SKM-1 (cell line): ENCODE measurements around the gene CRTC3.
A peak's percentile ranks its signal among the peaks of the same experiment; 100 is the strongest.

ENCODE experiments used
- DNase-seq: peaks from one replicate; lab custom pipeline; 2025; ENCODE audit not compliant: unreplicated experiment; lab: John Stamatoyannopoulos, UW

The CRTC3 gene

DNA sequence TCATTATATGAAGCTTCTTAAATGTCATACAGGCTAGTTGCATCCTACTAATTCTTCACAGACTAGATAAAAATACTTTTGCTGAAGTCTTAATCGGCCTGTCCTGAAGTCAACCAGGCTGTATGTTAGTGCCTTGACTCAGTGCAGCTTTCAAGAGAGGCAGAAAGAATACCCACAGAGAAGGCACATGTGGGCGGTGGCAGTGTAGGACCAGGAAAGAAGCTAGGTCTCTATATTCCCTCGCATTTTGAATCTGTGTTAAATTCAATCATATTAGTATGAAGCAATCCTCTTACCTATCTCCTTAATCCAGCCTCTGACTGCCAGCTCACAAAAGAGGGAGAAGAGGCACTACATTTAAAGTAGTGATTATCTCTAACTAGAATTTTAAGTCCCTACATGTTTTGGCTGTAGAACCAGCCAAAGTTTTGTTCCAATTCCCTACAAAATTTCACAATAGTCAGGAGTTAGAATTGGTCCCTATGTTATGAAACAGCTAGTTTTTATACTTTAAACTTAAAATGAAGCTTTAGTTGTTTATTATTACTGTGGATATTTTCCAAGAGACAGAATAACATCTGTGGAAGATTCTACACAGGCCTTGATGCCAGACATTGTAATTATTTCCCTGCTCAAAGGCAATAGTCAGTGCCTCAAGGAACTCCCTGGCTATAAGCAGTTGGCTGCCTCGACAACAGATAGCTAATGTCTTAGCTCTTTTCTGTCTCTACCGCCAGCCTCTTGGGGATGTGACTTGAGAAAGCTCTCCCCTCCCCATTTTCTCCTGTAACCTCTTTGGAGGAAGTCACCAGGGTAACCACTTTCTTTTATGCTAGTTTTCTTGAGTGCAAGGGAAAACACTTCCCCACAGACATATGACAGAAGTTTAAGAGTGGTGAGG is 31.9 kb downstream of the CRTC3 start:
- DNase-seq = peak; percentile 58

DNA sequence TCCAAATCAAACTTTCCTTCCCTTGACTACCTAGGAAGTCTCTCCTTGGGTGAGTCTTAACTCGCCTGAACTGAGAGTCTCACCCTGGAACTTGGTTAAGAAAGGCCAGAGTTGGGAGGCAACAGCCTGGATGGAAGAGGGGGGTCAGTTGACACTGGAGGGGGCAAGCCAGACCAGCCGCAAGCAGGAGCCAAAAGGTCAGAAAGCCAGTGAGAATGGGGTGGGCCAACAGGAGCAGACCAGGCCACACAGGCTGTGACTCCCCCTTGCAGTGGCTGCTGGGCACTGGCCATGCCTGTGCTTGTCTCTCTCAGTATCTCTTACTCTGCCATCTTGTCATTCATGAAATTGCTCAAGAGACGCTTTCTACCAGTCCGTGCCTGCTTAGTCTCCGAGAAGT is 32.9 kb downstream of the CRTC3 start:
- DNase-seq = no peak

DNA sequence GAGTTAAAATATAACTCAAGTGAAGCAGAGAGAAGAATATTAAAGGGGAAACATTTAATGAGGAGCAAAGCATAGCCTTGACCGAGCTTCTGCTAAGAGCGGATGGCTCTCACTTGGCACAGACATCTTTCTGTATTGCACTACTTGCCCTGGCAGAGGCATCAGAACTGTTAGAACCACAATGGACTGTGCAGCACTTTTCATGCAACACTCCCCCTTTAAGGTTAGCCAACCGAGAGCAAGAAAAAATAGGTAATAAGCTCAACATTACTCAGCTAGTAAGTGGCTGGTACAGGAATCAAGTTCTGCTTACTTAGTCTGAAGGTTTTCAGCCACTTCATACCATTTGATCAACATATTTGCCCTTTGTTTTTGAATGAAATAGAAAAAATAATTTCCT is 33.7 kb downstream of the CRTC3 start:
- DNase-seq = no peak

DNA sequence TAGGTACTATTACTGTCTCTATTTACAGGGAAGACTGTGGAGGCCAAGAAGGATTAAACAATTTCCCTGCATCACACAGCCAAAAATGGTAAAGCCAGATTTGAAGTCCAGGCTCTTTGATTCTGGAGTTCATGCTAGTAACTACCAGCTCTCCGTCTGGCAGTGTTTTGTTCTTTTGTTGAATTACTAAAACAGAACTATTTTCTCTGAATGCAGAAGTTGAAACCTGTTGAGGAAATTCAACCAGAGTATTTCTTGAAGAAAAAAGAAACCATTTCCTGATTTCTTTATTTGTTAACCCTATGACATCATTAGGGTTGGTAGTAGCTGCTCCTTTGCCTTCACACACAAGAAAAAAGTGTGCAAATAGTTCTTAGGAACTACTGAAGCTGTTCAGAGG is 34.3 kb downstream of the CRTC3 start:
- DNase-seq = peak; percentile 61

DNA sequence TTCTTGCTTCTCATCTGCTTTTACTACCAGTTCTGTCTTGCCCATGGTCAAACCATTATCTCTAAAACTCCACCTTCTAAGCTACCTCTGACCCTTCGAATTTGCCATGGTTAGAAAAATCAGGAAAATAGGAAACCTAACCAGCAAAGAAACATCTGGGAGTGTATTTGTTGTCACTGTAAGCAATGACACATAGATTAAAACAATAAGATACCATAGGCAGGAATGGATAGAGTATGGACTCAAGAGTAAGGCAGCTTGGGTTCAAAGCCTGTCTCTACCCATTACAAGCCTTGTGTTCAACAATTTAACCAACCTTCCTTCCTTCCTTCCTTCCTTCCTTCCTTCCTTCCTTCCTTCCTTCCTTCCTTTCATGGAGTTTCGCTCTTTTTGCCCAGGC is 34.9 kb downstream of the CRTC3 start:
- no peak for DNase-seq

DNA sequence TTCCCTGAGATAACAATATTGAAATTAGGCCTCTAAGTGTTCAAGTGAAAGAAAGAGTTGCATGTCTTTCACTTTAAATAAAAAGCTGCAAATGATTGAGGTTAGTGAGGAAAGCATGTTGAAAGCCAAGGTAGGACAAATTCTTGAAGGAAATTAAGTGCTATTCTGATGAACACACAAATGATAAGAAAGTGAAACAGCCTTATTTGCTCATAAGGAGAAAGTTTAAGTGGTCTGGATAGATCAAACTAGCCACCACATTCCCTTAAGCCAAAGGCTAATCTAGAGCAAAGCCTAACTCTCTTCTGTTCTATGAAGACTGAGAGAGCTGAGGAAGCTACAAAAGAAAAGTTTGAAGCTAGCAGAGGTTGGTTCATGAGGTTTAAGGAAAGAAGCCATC is 36.1 kb downstream of the CRTC3 start:
- no peak for DNase-seq

DNA sequence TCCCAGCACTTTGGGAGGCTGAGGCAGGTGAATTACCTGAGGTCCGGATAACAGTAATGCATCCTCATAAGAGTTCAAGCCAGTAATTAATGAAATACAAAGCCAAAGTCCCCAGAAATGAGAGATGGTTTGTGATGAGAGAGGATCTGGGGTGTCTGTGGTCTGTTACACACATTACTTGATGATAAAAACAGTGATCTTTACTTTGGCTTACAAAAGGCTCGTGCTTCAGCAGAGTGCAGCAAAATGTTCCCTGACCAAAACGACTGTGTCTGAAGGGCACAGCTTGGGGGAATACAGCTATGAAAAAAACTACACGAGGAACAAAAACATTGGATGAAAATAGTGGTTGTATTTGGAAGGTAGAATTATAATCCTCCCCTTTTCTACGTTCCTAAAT is 40.9 kb downstream of the CRTC3 start:
- no peak for DNase-seq

DNA sequence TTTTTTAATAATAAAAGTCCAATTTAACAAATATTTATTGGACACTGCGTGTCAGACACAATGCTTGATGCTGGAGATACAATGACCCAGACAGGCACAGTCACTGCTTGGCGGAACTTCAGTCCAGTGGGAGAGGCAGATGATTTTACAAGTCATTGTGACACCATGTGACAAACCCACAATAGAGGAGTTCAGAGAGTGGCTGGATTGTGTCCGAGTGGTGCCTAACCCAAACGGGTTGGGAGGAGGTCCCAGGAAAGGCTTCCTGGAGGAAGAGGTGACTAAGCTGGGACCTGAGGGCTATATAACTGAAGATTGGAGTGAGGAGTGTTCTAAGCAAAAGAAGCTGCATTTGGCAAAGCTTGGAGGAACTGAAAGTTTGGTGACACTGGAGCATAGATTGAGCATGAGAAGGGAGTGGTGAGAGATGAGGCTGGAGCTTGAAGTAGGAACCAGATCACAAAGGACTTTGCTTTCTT is 41.4 kb downstream of the CRTC3 start:
- DNase-seq = no peak

DNA sequence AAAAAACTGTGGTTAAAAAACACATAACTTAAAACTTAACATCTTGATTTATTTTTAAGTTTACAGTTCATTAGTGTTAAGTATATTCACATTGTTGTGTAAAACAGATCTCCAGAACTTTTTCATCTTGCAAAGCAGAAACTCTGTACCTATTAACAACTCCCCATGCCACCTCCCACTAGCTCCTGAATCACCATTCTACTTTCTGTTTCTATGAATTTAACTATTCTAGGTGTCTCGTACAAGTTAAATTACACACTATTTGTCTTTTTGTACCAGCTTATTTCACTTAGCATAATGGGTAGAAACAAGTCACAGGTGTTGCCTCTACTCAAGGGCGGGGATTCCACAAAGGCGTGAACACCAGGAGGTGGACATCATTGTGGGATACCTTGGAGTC is 43.2 kb downstream of the CRTC3 start:
- no peak for DNase-seq

DNA sequence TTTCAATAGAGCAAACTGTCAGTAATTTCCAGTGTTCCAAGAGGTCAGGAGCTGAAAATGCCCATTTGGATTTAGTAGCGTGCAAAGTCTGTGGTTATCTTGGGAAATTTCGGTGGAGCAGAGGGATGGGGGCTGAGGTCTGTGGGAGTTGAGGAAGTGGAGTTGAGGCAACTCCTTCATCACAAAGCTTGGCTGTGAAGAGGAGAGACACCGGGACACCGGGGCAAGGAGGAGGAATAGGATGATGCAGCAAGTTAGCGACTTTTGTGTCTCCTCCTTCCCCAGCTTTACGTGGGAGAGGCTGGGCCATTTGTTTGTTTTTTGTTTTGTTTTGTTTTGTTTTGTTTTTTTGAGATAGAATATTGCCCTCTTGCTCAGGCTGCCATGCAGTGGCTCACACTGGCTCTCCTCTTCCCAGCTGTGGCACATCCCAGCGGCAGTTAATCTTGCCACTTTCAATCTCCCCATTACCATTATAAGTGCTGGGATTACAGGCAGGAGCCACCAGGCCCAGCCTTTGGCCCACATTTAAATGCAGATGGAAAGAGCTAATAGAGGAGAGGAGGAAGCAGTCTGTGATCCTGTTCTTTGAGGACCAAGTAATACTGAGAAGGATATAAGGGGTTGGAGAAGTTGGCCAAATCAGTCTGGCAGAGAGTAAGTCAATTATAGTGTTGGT is 47.1 kb downstream of the CRTC3 start:
- DNase-seq = no peak

DNA sequence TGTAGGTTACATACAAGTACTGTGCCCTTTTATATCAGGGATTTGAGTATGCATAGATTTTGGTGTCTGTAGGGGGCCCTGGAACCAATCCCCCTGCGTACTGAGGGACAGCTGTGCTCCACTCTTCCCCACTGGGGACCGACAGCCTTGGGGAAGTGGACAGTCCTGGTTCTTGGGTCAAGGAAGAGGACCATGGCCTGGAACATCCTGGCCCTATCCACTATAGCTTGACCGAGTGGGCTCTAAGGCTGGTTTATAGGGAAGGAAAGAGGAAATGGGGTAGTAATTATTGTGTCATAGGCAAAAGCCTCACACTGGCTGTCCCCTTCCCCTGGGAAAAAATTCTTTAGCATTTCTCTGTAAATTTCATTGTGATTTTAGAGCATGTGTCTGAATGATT is 49.5 kb downstream of the CRTC3 start:
- no peak for DNase-seq

DNA sequence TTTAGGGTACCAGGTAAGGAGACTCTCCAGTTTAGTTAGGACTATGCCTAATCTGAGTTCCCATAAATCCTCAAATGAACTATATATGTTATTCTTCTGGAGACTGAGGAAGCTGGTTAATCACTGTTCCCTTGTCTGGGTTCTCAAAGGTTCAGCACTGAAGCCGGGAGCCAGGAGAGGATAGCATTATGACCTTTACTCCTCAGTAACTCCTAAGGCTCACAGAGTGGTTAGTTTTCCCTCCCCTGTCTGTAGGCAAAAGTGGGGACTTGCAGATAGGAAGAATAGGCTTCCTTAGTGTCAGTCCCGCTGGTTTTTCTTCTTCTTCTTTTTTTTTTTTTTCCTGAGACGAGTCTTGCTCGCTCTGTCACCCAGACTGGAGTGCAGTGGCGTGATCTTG is 50.4 kb downstream of the CRTC3 start:
- no peak for DNase-seq

DNA sequence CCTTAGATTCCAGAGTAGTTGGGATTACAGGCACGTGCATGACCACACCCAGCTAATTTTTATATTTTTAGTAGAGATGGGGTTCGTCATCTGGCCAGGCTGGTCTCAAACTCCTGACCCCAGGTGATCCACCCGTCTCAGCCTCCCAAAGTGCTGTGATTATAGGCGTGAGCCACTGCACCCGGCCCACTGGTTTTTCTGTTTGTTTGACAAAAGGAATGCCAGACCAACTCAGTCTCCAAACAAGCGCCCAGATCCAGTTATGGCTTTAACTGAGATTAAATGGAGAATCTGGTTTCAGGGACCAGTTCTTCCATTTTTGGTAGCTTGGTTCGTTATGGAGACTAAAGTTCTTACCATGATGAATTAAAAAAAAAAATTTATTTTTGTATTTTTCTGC is 50.8 kb downstream of the CRTC3 start:
- DNase-seq = no peak

DNA sequence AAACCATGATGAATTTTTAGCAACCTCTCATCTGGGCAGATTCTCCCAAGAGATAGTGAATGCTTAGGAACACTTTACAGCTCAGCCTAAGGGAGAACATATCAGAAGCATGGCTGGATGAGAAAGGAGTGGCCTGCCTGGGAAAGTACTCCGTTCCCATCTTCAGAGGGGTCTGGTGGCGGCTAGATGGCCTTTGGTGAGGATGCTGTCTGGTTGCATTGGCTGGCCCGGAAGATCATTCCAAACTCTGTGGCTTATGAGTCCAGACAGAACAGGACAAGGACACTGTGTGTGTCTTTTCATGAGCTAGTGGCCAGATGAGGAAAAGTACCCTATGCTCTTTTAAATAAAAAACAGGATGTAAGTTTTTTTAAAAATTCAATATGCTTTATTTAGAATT is 51.2 kb downstream of the CRTC3 start:
- no peak for DNase-seq

DNA sequence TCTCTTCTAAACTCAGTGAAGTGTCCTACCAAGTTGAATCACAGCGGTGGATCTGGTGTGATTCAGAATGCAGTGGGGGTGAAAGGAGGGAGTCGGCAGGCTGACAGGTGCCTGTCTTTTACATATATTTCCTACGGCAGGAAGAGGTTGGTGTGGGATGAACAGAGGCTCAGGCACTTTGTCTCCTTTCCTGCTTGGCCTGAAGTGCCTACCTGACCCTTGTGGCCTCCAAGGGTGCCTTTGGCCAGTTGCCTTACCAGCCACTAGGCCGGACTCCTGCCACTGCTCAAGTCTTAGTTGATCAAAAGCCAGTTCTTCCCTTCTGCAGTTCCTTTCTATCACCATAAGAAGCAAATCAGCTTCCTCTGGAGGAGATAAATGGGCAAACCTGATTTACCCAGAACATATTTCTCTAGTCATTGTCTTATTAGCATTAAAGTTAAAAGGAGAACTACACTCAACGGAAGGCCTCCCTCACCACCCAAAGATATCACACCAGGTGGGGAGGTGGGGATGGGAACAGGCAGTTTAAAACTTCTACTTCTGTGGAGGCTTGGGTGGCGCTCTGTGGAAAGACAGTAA is 52.1 kb downstream of the CRTC3 start:
- DNase-seq = no peak

DNA sequence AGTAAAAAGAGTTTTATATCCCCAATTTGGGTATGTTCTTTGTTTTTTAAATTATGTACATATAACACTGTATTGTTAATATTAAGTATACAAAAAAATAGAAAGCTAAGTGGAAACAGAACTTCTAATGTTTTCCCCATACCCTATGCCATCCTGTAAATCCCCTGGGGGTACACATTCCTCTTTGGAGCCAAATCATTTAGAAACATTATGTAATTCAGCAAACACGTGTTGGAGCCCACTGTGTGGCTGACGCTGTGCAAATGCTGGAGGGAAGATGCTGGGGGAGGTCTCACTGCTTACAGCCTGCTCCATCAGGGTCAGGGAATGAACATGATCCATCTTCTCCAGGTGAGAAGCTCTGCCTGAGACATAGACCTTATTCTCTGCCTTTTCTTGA is 52.8 kb downstream of the CRTC3 start:
- DNase-seq = no peak

DNA sequence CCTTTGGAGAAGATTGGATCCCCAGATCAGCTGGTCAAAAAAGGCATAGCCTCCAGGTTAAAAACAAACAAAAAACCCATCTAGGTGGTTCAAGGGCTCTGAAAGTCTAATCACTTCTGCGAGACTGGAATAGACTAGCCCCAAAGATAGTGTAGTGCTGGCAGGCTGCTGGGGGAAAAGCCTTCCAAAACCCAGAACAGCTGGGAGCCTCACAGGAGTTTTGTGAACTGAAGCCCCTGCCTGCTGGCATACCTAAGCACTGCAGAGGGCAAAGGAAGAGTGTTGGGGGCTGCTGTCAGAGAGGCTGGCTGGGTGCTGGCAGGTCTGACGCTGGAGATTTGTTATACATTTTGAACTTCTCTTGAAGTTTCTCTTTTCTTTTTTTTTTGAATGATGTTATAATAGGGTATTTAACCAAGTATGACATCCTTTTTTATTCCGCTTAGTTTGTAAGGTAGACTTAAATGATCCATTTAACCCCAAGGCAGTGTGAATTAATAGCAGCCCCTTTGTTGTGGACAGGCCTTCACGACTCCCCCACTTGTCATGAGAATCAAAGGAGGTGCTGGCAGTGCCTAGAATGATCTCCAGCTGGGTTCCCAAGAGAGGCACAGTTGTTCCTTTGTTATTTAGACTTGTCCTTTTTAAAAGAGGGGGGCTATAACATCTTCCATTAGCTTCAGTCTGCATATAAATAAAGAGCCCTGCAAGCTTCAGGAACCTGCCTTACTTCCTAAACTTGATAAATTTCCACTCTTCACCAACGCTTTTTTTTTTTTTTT is 53.9 kb downstream of the CRTC3 start:
- no peak for DNase-seq

DNA sequence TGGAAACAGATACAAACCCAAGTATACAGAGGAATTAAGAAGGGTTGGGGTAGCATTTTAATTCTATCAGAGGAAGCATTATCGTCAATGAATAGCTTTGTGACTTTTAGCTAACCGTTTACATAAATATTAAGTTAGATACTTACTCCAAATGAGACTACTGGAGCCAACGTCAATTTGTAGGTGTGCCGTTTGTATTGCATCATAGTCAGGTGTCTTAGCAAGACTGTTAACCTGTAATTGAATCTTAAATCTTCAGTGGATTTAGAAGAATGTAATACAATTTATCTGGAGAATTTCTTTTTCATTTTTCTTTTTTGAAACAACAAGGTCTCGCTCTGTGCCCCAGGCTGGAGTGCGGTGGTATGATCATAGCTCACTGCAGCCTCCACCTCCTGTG is 55.1 kb downstream of the CRTC3 start:
- DNase-seq = no peak

DNA sequence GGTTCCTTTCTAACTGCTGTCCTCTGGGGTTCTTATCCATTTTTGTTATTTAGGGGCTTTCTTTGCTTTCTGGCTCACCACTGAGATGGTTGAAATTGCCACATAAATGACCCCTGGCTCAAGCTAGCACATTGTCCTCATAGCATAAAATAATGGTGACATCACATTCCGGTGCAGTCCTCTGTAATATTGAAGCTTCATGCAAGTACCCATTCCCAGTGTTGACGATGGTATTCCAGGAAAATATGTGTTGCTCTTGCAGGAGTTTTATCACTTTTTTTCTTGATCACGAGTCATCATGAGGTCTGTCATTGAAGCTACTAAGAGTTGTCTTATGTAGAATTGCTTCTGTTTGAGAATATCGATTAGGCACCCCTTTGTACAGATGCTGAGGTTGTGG is 56.1 kb downstream of the CRTC3 start:
- no peak for DNase-seq

DNA sequence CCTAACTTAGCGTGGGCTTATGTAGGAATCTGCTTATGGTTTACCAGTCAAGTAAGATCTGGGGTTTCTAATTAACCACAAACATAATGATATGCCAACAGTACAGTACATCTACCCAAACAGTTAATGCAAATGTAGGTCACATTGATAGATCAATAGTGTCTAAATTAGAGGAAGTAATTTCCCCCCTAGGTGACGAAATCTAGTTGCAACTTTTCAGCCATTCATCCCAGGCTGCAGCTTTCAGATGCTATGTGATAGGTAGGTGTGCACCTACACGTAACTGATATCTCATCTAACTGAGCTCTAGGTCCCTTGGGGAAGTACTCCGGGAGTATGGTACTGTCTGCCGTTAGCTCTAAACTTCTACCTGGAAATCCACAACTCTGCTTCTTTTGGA is 57.2 kb downstream of the CRTC3 start:
- DNase-seq = no peak

DNA sequence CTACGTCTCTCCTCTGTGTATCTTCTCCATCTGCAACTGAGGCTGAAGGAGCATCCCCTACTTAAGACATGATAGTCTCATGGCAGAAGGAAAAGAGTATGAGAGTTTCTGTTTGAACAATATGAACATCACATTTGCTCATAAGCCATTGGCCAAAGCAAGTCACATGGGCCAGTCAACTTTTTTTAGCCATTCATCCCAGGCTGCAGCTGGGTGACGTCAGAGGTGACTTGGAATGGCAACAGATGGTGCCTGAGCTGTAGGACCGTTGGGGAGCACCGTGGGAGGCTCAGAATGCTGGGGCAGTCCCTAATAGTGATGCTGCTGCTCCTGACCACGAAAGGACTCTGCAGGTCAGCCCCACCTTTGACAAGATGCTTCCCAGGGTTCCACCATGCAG is 58.7 kb downstream of the CRTC3 start:
- DNase-seq = no peak
